ENCODE results near the gene CRYBA2.

CRYBA2 gene, protein sequence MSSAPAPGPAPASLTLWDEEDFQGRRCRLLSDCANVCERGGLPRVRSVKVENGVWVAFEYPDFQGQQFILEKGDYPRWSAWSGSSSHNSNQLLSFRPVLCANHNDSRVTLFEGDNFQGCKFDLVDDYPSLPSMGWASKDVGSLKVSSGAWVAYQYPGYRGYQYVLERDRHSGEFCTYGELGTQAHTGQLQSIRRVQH

DNA sequence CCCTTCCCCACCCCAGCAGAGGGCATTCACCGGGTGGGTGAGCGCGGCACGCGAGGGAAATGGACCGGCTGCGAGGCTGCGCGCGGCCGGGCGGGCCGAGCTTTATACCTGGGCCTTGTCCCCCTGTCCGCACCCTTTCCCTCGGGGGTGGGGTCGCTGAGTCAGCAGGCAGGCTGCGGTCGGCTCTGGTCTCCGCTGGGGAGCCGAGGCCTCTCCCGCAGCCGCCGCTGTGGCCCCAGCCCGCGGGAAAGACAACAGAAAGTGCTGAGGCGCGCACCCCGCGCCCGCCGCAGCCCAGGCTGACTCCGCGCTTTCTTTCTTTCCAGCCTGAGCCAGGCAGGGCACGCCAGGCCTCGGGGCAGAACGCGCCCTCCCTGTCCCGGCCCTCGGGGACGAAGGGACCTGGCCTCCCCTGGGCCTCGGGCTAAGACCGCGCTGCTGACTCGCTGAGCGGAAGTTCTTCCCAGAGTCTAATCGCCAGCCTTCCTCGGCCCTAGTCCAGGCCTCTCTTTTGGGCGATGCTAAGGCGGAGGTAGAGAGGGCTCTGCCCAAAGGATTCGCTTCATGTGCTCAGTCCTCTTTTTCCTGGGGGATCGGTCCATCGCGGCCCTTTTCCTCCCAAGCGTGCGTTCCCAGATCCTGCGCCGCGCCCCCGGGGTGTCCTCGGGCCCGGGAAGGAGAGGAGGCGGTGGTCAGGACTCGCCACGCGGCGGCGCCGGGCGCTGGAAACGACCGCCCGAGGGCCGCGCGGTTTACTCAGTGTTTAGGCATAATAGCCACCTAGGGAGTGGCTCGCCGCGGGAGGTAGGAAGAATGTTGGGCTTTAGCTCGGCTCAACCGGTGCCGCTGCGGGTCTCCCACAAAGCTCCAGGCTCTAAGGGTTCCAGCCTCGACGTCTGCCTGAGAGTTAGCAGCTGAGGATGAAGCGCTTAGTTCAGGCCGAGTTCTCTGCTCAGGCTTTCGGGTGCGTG, at the start of gene CRYBA2:
TSS of gene CRYBA2 (minus strand) at position 78 of the 971 bp plus-strand sequence. CDS start 246 bp downstream, outside the sequence.
- TF ChIP-seq, protein P1, sequence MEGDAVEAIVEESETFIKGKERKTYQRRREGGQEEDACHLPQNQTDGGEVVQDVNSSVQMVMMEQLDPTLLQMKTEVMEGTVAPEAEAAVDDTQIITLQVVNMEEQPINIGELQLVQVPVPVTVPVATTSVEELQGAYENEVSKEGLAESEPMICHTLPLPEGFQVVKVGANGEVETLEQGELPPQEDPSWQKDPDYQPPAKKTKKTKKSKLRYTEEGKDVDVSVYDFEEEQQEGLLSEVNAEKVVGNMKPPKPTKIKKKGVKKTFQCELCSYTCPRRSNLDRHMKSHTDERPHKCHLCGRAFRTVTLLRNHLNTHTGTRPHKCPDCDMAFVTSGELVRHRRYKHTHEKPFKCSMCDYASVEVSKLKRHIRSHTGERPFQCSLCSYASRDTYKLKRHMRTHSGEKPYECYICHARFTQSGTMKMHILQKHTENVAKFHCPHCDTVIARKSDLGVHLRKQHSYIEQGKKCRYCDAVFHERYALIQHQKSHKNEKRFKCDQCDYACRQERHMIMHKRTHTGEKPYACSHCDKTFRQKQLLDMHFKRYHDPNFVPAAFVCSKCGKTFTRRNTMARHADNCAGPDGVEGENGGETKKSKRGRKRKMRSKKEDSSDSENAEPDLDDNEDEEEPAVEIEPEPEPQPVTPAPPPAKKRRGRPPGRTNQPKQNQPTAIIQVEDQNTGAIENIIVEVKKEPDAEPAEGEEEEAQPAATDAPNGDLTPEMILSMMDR (IDR thresholded peaks at IDR 0.05), result no peak
- no peak within 1 kb of the TSS for H3K4me3 Mint-ChIP-seq
- H3K4me1 Mint-ChIP-seq, result no peaks in the 10 kb centered on the region
- peaks cover 98% of the 10 kb centered on the region for H3K27me3 Mint-ChIP-seq (ENCODE audit: low read depth, poor library complexity)
- no peak within 1 kb of the TSS for H3K27ac Mint-ChIP-seq
- peak; percentile 50 for DNase-seq
- peaks cover 4% of the 10 kb centered on the region for H3K9me3 Mint-ChIP-seq
- H3K36me3 Mint-ChIP-seq (ENCODE audit: low read depth), result no peaks in the 10 kb centered on the region

DNA sequence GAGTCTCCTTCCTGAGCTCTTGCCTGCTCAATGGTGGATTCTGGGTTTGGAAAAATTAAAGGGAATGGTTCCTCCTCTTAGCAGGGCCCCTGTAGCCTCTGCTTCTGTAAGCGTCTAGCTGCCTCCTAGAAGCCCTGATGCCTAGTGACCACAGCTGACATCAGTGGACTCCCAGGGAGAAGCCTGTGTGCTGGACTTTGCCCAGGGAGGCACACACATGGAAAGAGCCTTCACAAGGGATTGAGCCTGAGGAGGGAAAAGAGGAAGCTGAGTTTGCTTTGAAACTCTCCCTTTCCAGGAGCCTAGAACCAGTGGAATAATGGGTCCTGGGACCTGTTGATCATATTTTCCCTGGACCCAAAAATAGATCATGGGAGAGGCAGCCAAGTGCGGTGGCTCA, 49.5 kb upstream of the CRYBA2 start:
- TF ChIP-seq, protein P1 (IDR thresholded peaks at IDR 0.05), result no peak
- peaks cover 5% of the 10 kb centered on the region for H3K4me1 Mint-ChIP-seq
- H3K27me3 Mint-ChIP-seq (ENCODE audit: low read depth, poor library complexity), result peaks cover 96% of the 10 kb centered on the region
- no peaks in the 10 kb centered on the region for H3K9me3 Mint-ChIP-seq
- H3K36me3 Mint-ChIP-seq (ENCODE audit: low read depth), result no peaks in the 10 kb centered on the region
- DNase-seq, result no peak
- H3K27ac Mint-ChIP-seq, result no peak overlapping the region
- H3K4me3 Mint-ChIP-seq, result no peak overlapping the region

DNA sequence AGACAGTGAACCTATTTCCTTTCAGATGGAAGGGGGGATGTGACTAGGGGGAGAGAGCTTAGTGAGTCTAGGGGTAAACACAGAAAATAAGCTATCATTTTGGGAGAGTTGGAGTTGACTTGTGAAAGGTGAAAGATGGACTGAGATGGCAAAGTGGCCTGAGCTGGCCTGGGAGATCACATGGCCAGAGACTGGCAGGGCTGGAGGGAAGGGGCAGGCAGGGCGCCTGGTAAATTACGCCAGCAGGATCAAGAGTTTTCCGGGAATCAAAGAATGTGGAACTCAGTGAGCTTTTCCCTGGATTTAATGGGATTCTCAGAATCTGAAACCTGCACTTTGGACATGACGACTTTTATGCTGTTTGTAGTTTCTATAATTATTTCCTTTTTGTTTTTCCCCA, 48.9 kb upstream of the CRYBA2 start:
- Mint-ChIP-seq H3K36me3 (ENCODE audit: low read depth) (no peaks in the 10 kb centered on the region), H3K27ac (no peak overlapping the region), H3K4me1 (peaks cover 5% of the 10 kb centered on the region), H3K4me3 (no peak overlapping the region), H3K9me3 (no peaks in the 10 kb centered on the region), H3K27me3 (ENCODE audit: low read depth, poor library complexity) (peaks cover 96% of the 10 kb centered on the region)
- DNase-seq, result no peak
- TF ChIP-seq, protein P1 (IDR thresholded peaks at IDR 0.05), result no peak

DNA sequence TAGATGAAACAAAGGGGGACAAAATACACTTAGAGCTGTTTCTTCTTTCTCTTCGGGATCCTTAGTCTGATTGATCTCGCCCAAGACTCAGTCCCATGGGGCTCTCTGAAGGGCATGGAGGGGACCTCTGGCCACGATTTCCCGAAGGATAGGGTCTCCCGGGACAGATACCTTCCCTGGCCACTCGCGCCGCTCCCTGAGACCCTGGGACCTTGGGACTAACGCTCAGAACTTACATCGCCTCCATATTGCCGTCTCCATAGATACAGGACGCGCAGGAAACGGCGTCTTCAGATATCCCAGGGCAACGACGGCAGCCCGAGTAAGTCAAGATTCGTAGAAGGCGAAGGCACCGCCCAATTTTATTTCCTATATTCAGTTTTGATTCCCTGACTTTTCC, 48.0 kb upstream of the CRYBA2 start, which contains the start of gene CFAP65:
TSS of gene CFAP65 (minus strand) at position 265 of the 400 bp plus-strand sequence. CDS start 2,468 bp downstream, outside the sequence.
- peak; percentile 35 for DNase-seq
- Mint-ChIP-seq H3K27me3 (ENCODE audit: low read depth, poor library complexity) (peaks cover 96% of the 10 kb centered on the region), H3K4me3 (peak within 1 kb of the TSS; percentile 83), H3K9me3 (no peaks in the 10 kb centered on the region), H3K36me3 (ENCODE audit: low read depth) (no peaks in the 10 kb centered on the region), H3K27ac (no peak within 1 kb of the TSS), H3K4me1 (peaks cover 5% of the 10 kb centered on the region)
- TF ChIP-seq, protein P1 (IDR thresholded peaks at IDR 0.05), result no peak

DNA sequence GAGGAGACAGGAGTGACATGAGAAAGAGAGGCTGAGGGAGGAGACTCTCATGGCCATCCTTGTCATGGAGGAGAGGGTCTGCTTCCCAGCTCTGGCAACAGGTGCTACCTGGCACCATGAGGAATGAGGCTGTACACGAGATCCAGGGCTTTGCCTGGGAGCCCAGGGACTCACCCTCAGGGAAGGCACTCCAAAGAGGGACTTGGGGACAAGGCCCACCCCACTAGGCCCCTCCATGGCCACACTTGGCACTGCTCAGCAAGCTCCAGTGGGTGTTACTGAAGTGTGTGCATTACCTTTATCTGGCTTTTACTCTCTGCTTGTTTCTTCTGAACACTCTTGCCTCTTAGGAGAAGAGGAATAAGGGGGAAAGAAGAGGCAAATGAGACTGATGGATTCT, 45.4 kb upstream of the CRYBA2 start:
- H3K4me1 Mint-ChIP-seq, result peaks cover 5% of the 10 kb centered on the region
- H3K9me3 Mint-ChIP-seq, result no peaks in the 10 kb centered on the region
- DNase-seq, result no peak
- no peaks in the 10 kb centered on the region for H3K36me3 Mint-ChIP-seq (ENCODE audit: low read depth)
- no peak overlapping the region for H3K27ac Mint-ChIP-seq
- H3K27me3 Mint-ChIP-seq (ENCODE audit: low read depth, poor library complexity), result peaks cover 98% of the 10 kb centered on the region
- TF ChIP-seq, protein P1 (IDR thresholded peaks at IDR 0.05), result no peak
- H3K4me3 Mint-ChIP-seq, result no peak overlapping the region
